K562 (cell line): ENCODE measurements around the gene ZNF302. TPM values are rescaled to one million over a fixed set of nuclear protein-coding genes. Genes with fewer than 3 reads are reported as not detected.
A peak's percentile ranks its signal among the peaks of the same experiment; 100 is the strongest.

Source experiments
- ATAC-seq: fragments of 200-7000 bp; cut with Tn5 transposase; 3 replicates; pipeline ENCODE4 v1.9.1; 2020; ENCODE audit warnings: moderate library complexity
- BruUV-seq: library from RNA; stranded (reverse); fragments of 400-500 nt; replicated peaks from 2 replicates; lab custom pipeline; 2021; lab: Mats Ljungman, UMichigan
- CTCF ChIA-PET: fragments of 300-600 bp; formaldehyde crosslinking; extraction: SDS; loops from one replicate; lab custom pipeline; 2021; ENCODE audit warnings: low intra/inter-chr PET ratio; lab: Yijun Ruan, JAX
- POLR2A ChIA-PET: fragments of 300-600, 350-650 bp; sonication (Branson Sonifier 250); formaldehyde crosslinking; extraction: SDS; loops from one replicate; lab custom pipeline; 2021; ENCODE audit warnings: antibody characterized with exemption, inconsistent platforms; lab: Yijun Ruan, JAX
- DNase-seq, 4 experiments: peaks; one replicate each; pipeline versions ENCODE4 v3.0.0 to v3.0.0-alpha.2; 2011 to 2018; ENCODE audit warnings: low spot score in 3 of 4, mixed read lengths in 3 of 4; ENCODE audit errors: extremely low read depth in 1 of 4
- FAIRE-seq: peaks from 2 replicates; lab custom pipeline; 2011; peaks lifted over from hg19 to GRCh38; lab: Jason Lieb, UNC
- H2AFZ ChIP-seq: 2 replicates; pipeline ENCODE4 v1.6.0; 2011; ENCODE audit warnings: low read depth, low read length, control low read depth, inconsistent platforms
- H3K27ac ChIP-seq: fragments of 200-600 bp; 3 replicates; pipeline ENCODE4 v1.8.0; 2011; ENCODE audit warnings: low read depth, mild to moderate bottlenecking, control low read depth, inconsistent platforms, low read length, moderate library complexity, mixed read lengths; ENCODE audit errors: extremely low read depth
- H3K27me3 ChIP-seq, 2 experiments: fragments of 300-600 bp in 1 of 2; 2 replicates in 1 of 2; 3 replicates in 1 of 2; pipeline versions ENCODE4 v1.6.0 to v1.8.0; 2011; ENCODE audit warnings: inconsistent platforms in 2 of 2, low read length in 2 of 2, mild to moderate bottlenecking in 1 of 2, mixed read lengths in 1 of 2, moderate library complexity in 1 of 2; ENCODE audit not compliant: control insufficient read depth in 2 of 2, insufficient read depth in 2 of 2
- H3K36me3 ChIP-seq: fragments of 300-600 bp; 3 replicates; pipeline ENCODE4 v1.8.0; 2011; ENCODE audit warnings: mild to moderate bottlenecking, low read length, inconsistent platforms; ENCODE audit not compliant: control insufficient read depth, insufficient read depth
- H3K4me1 ChIP-seq, 2 experiments: fragments of 200-600 bp in 1 of 2; replicated peaks in 1 of 2; 2 replicates in 1 of 2; 3 replicates in 1 of 2; pipeline versions ENCODE4 v1.5.1 to v1.8.0; 2011; ENCODE audit warnings: inconsistent platforms in 2 of 2, low read length in 2 of 2, mild to moderate bottlenecking in 1 of 2, mixed read lengths in 1 of 2, moderate library complexity in 1 of 2; ENCODE audit not compliant: control insufficient read depth in 2 of 2, insufficient read depth in 2 of 2
- H3K4me2 ChIP-seq: 2 replicates; pipeline ENCODE4 v1.6.1; 2011; ENCODE audit warnings: low read length, control low read depth, inconsistent platforms, mixed read lengths; ENCODE audit not compliant: insufficient read depth
- H3K4me3 ChIP-seq: fragments of 200-600 bp; sonication (generic), shearing (Covaris generic); 2 replicates; pipeline ENCODE4 v1.5.1; 2016; ENCODE audit warnings: control low read depth, inconsistent platforms
- H3K79me2 ChIP-seq: fragments of 200-600 bp; 3 replicates; pipeline ENCODE4 v1.8.0; 2011; ENCODE audit warnings: low read length, inconsistent platforms; ENCODE audit not compliant: control insufficient read depth, insufficient read depth
- H3K9ac ChIP-seq, 2 experiments: 2 replicates each; pipeline versions ENCODE4 v1.6.0 to v1.6.1; 2011; ENCODE audit warnings: low read depth in 2 of 2, low read length in 2 of 2, control low read depth in 1 of 2, inconsistent platforms in 1 of 2, mild to moderate bottlenecking in 1 of 2, mixed read lengths in 1 of 2; ENCODE audit not compliant: insufficient read depth in 1 of 2
- H3K9me1 ChIP-seq: one replicate; pipeline ENCODE4 v1.6.0; 2011; ENCODE audit warnings: inconsistent platforms, mild to moderate bottlenecking, low read length, moderate library complexity; ENCODE audit not compliant: control insufficient read depth, insufficient read depth
- H3K9me3 ChIP-seq: replicated peaks from 2 replicates; pipeline ENCODE4 v1.5.1; 2011; ENCODE audit warnings: low read depth, low read length, inconsistent platforms; ENCODE audit not compliant: control insufficient read depth, insufficient read depth
- H4K20me1 ChIP-seq: replicated peaks from 2 replicates; pipeline ENCODE4 v1.6.1; 2011; ENCODE audit warnings: low read length, inconsistent platforms, mixed read lengths; ENCODE audit not compliant: control insufficient read depth, insufficient read depth
- ILF3 ChIP-seq: fragments of 450-650 bp; IDR thresholded peaks from 2 replicates; pipeline ENCODE4 v1.6.1; 2018; ENCODE audit warnings: antibody characterized with exemption, mild to moderate bottlenecking, moderate library complexity, borderline replicate concordance
- KLF13 ChIP-seq: fragments of 450-650 bp; IDR thresholded peaks from 2 replicates; pipeline ENCODE4 v1.6.1; 2016; ENCODE audit warnings: missing genetic modification characterization, low read depth, mild to moderate bottlenecking, missing compliant biosample characterization, moderate library complexity, borderline replicate concordance
- SRF ChIP-seq, 2 experiments: fragments of 250-450, 450-650 bp in 1 of 2; sonication (Bioruptor Pico) in 1 of 2; sonication (generic) in 1 of 2; formaldehyde crosslinking; IDR thresholded peaks; 2 replicates each; pipeline versions ENCODE4 v1.5.0 to v1.5.1; 2020 to 2022; ENCODE audit warnings: mild to moderate bottlenecking in 1 of 2, missing genetic modification reagents in 1 of 2
- TCF7L2 ChIP-seq: fragments of 150-350 bp; IDR thresholded peaks from 2 replicates; pipeline ENCODE4 v1.6.1; 2016; ENCODE audit warnings: low read depth, mild to moderate bottlenecking, low read length, moderate library complexity
- ZNF316 ChIP-seq: fragments of 450-650 bp; IDR thresholded peaks from 2 replicates; pipeline ENCODE4 v1.6.1; 2016
- WGBS: fragments of 100-300 bp; shearing (Covaris generic); methylation state at CpG from one replicate; pipeline ENCODE4 v1.1.6; 2016; ENCODE audit warnings: low coverage, mixed read lengths; ENCODE audit not compliant: insufficient coverage; ENCODE audit errors: missing lambda C conversion rate; 5-methylcytosine and 5-hydroxymethylcytosine counted together
- in situ Hi-C: fragments of 300-500 bp; cut with MboI; formaldehyde crosslinking; loops from 4 replicates; pipeline ENCODE4 v1.15.0; 2018; ENCODE audit warnings: inconsistent platforms, mixed read lengths
- intact Hi-C: fragments of 100-400 bp; cut with micrococcal nuclease; formaldehyde crosslinking; loops from 2 replicates; pipeline ENCODE4 v1.14.2; 2022
- polyA plus RNA-seq, 8 experiments: library from polyadenylated mRNA; depleted of rRNA in 4 of 8; stranded (reverse) in 5 of 8; unstranded in 3 of 8; fragments of >200 nt; fragmentation: Nextera tagmentation in 2 of 8; fragmentation: Illumina TruSeq in 1 of 8; extraction: Ambion mirVana in 2 of 8; extraction: Trizol in 1 of 8; gene quantifications; 2 replicates each; pipeline versions ENCODE4 v1.2.1 to v1.2.3, GENCODE V29; 2011 to 2014; ENCODE audit warnings: inconsistent platforms in 1 of 8, missing spikeins in 1 of 8
- total RNA-seq, 7 experiments: library from RNA; depleted of rRNA in 6 of 7; stranded (reverse); fragments of >200 nt in 6 of 7; fragmentation: Illumina TruSeq in 2 of 7; extraction: Trizol in 2 of 7; gene quantifications; 2 replicates each; pipeline versions ENCODE4 v1.2.1 to v1.2.3, GENCODE V29; 2011 to 2021; ENCODE audit warnings: low replicate concordance in 1 of 7
- TF ChIP-seq, protein P1 (sequence below): fragments of 450-650 bp; formaldehyde crosslinking; IDR thresholded peaks from 2 replicates; pipeline ENCODE4 v1.4.0; 2022; ENCODE audit warnings: missing genetic modification characterization
- TF ChIP-seq, protein P2 (sequence below): fragments of 250-450 bp; sonication (Bioruptor Pico); IDR thresholded peaks from 2 replicates; pipeline ENCODE4 v1.5.0; 2020; ENCODE audit warnings: mild to moderate bottlenecking
- TF ChIP-seq, protein P3 (sequence below), 2 experiments: fragments of 450-650 bp in 1 of 2; sonication (generic) in 1 of 2; formaldehyde crosslinking in 1 of 2; IDR thresholded peaks; 2 replicates each; pipeline versions ENCODE4 v1.7.1 to v1.9.0; 2016 to 2022; ENCODE audit warnings: inconsistent platforms in 1 of 2, mild to moderate bottlenecking in 1 of 2, missing genetic modification reagents in 1 of 2

Gene ZNF302
- total and polyA plus RNA-seq, 9 of the 15 experiments (the other 6 are each of a cell fraction or from before 2014, with no cell fraction given), result 0.08 to 1.0 (median 0.27) TPM; not detected in 1

DNA sequence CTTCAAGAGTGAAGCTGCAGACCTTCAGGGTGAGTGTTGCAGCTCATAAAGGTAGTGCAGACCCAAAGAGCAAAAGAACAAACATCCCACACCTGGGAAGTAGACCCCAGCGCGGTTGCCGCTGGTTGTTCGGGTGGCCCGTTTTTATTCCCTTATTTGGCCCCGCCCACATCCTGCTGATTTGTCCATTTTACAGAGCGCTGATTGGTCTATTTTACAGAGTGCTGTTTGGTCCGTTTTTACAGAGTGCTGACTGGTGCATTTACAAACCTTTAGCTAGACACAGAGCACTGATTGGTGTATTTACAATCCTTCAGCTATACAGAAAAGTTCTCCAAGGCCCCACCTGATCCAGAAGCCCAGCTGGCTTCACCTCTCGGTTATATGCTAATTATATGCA is 1.6 kb upstream of the ZNF302 start:
- Histone ChIP-seq H3K9ac (no peak overlapping the region), H3K4me3 (no peak overlapping the region), H3K4me1 (peaks cover 0 to 6% of the 10 kb centered on the region in 2 experiments; a peak in 1 of 5 replicates), H3K9me1 (no peaks in the 10 kb centered on the region), H3K4me2 (peak overlapping the region; percentile 18; the same call in 1 of the 2 replicates), H3K9me3 (no peaks in the 10 kb centered on the region), H3K36me3 (no peaks in the 10 kb centered on the region), H4K20me1 (no peaks in the 10 kb centered on the region), H2AFZ (peak overlapping the region; percentile 53; the same call in 1 of the 2 replicates), H3K27me3 (peaks cover 0 to 15% of the 10 kb centered on the region in 2 experiments; a peak in 2 of 5 replicates), H3K27ac (no peak overlapping the region), H3K79me2 (no peaks in the 10 kb centered on the region)
- 15% methylated on average over 9 of the region's 9 CpGs for WGBS
- ChIA-PET CTCF (no interaction called here), POLR2A (interaction anchor here (0.7 to 1.0 kb wide), 3 partner anchors 9 to 46 kb away, joined by 3 to 5 read pairs (median 4); no protein-coding TSS in a partner anchor)
- DNase-seq (no peak), ATAC-seq (no peak), FAIRE-seq (no peak)
- intact Hi-C loops (no loop called here), in situ Hi-C loops (no loop called here)
- BruUV-seq, result no TSS peak
- no peak for TF ChIP-seq KLF13 (tag)
- TF ChIP-seq, protein P1, sequence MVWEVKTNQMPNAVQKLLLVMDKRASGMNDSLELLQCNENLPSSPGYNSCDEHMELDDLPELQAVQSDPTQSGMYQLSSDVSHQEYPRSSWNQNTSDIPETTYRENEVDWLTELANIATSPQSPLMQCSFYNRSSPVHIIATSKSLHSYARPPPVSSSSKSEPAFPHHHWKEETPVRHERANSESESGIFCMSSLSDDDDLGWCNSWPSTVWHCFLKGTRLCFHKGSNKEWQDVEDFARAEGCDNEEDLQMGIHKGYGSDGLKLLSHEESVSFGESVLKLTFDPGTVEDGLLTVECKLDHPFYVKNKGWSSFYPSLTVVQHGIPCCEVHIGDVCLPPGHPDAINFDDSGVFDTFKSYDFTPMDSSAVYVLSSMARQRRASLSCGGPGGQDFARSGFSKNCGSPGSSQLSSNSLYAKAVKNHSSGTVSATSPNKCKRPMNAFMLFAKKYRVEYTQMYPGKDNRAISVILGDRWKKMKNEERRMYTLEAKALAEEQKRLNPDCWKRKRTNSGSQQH (CRISPR knock-in tag), result no peak
- TF ChIP-seq SRF (CRISPR knock-in tag; IDR thresholded peaks at IDR 0.05), result peak in 1 of 2 experiments; percentile 54; a peak in 1 of 4 replicates
- TF ChIP-seq TCF7L2, result no peak
- TF ChIP-seq, protein P2, sequence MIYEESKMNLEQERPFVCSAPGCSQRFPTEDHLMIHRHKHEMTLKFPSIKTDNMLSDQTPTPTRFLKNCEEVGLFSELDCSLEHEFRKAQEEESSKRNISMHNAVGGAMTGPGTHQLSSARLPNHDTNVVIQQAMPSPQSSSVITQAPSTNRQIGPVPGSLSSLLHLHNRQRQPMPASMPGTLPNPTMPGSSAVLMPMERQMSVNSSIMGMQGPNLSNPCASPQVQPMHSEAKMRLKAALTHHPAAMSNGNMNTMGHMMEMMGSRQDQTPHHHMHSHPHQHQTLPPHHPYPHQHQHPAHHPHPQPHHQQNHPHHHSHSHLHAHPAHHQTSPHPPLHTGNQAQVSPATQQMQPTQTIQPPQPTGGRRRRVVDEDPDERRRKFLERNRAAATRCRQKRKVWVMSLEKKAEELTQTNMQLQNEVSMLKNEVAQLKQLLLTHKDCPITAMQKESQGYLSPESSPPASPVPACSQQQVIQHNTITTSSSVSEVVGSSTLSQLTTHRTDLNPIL (CRISPR knock-in tag), result no peak
- TF ChIP-seq ZNF316, result peak; percentile 78
- TF ChIP-seq ILF3, result no peak
- TF ChIP-seq, protein P3, sequence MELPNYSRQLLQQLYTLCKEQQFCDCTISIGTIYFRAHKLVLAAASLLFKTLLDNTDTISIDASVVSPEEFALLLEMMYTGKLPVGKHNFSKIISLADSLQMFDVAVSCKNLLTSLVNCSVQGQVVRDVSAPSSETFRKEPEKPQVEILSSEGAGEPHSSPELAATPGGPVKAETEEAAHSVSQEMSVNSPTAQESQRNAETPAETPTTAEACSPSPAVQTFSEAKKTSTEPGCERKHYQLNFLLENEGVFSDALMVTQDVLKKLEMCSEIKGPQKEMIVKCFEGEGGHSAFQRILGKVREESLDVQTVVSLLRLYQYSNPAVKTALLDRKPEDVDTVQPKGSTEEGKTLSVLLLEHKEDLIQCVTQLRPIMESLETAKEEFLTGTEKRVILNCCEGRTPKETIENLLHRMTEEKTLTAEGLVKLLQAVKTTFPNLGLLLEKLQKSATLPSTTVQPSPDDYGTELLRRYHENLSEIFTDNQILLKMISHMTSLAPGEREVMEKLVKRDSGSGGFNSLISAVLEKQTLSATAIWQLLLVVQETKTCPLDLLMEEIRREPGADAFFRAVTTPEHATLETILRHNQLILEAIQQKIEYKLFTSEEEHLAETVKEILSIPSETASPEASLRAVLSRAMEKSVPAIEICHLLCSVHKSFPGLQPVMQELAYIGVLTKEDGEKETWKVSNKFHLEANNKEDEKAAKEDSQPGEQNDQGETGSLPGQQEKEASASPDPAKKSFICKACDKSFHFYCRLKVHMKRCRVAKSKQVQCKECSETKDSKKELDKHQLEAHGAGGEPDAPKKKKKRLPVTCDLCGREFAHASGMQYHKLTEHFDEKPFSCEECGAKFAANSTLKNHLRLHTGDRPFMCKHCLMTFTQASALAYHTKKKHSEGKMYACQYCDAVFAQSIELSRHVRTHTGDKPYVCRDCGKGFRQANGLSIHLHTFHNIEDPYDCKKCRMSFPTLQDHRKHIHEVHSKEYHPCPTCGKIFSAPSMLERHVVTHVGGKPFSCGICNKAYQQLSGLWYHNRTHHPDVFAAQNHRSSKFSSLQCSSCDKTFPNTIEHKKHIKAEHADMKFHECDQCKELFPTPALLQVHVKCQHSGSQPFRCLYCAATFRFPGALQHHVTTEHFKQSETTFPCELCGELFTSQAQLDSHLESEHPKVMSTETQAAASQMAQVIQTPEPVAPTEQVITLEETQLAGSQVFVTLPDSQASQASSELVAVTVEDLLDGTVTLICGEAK (IDR thresholded peaks at IDR 0.05), result no peak
- TF ChIP-seq, protein P3 (CRISPR knock-in tag; IDR thresholded peaks at IDR 0.05), result no peak
